NCI-H1048 (cell line): ENCODE data around the gene ATP1B2.
"Not testable (repeated sequence)": the region's sequence is repeated elsewhere in the genome, so short reads cannot be mapped to it uniquely, and the experiment has no call there.

Source experiments
- DNase-seq: peaks from one replicate; lab custom pipeline; 2025; lab: John Stamatoyannopoulos, UW

The ATP1B2 gene

GRCh38 chr17:7634384-7634783 is 16.3 kb upstream of the ATP1B2 start:
- DNase-seq: no peak

- no peak for DNase-seq
Observed at GRCh38 chr17:7636163-7636562, 14.6 kb upstream of the ATP1B2 start.

GRCh38 chr17:7640783-7641182 is 9.9 kb upstream of the ATP1B2 start:
- DNase-seq: no peak

- not testable (repeated sequence) for DNase-seq
Observed at GRCh38 chr17:7641635-7642034, 9.1 kb upstream of the ATP1B2 start.

GRCh38 chr17:7644775-7645174 is 6.0 kb upstream of the ATP1B2 start:
- DNase-seq: no peak

GRCh38 chr17:7646457-7646856 is 4.3 kb upstream of the ATP1B2 start:
- no peak for DNase-seq

- no peak for DNase-seq
Observed at GRCh38 chr17:7647018-7647417, 3.7 kb upstream of the ATP1B2 start.

GRCh38 chr17:7651097-7651664 is 455 bp downstream of the ATP1B2 start:
- DNase-seq: no peak

GRCh38 chr17:7651665-7652387 is 1.1 kb downstream of the ATP1B2 start:
- no peak for DNase-seq

- no peak for DNase-seq
Observed at GRCh38 chr17:7652388-7653356, 1.9 kb downstream of the ATP1B2 start.

GRCh38 chr17:7654832-7655540 is 4.3 kb downstream of the ATP1B2 start:
- no peak for DNase-seq

- no peak for DNase-seq
Observed at GRCh38 chr17:7655541-7655840, 4.8 kb downstream of the ATP1B2 start.

- no peak for DNase-seq
Observed at GRCh38 chr17:7656958-7657609, 6.4 kb downstream of the ATP1B2 start.

- DNase-seq: no peak
Observed at GRCh38 chr17:7667656-7668406, 17.1 kb downstream of the ATP1B2 start.

GRCh38 chr17:7668482-7668881 is 17.8 kb downstream of the ATP1B2 start:
- DNase-seq: no peak

GRCh38 chr17:7673239-7673638 is 22.5 kb downstream of the ATP1B2 start:
- DNase-seq: no peak

GRCh38 chr17:7674934-7675333 is 24.2 kb downstream of the ATP1B2 start:
- no peak for DNase-seq

GRCh38 chr17:7676533-7676932 is 25.8 kb downstream of the ATP1B2 start:
- no peak for DNase-seq

GRCh38 chr17:7677388-7678067 is 26.8 kb downstream of the ATP1B2 start:
- DNase-seq: no peak

GRCh38 chr17:7684851-7685532 is 34.3 kb downstream of the ATP1B2 start:
- DNase-seq: no peak
